ENCODE data around the gene NGEF. TPM values are rescaled to one million over a fixed set of nuclear protein-coding genes. Genes with fewer than 3 reads are reported as not detected.

The NGEF gene
- total and polyA plus RNA-seq, 9 of the 15 experiments (the other 6 are each of a cell fraction or from before 2014, with no cell fraction given): 0.07 to 0.17 (median 0.09) TPM; not detected in 6

DNA sequence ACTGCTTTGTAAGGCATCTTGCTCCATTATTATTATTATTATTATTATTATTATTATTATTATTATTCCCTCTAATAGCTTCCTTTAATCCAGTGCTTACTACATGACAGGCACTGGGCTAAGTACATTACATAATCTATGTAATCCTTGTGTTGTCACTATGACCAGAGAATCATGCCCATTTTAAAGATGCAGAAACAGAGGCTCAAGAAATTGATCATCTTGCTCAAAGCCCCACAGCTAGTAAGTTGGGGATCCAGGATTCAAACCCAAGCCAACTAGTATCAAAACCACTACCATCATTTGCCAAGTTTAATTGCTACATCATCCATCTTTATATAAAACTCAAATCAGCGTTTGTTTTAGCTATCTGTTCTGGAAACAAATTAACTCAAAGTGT is 594 bp upstream of the NGEF start:
- BruUV-seq (replicated peaks): no TSS peak
- Histone ChIP-seq H3K4me3 (no peak overlapping the region), H2AFZ (ENCODE audit: low read depth, low read length) (no peak overlapping the region), H3K79me2 (ENCODE audit: control insufficient read depth, insufficient read depth, low read length) (no peaks in the 10 kb centered on the region), H3K36me3 (ENCODE audit: control insufficient read depth, insufficient read depth, low read length) (no peaks in the 10 kb centered on the region), H3K4me1 (replicated peaks in 1 of 2; ENCODE audit: control insufficient read depth in 2 of 2, insufficient read depth in 2 of 2, low read length in 2 of 2) (no peaks in the 10 kb centered on the region), H3K4me2 (ENCODE audit: insufficient read depth, low read length) (no peak overlapping the region), H3K27ac (ENCODE audit: extremely low read depth, low read depth, low read length) (no peak overlapping the region), H3K9me1 (ENCODE audit: control insufficient read depth, insufficient read depth, low read length) (no peaks in the 10 kb centered on the region), H3K27me3 (ENCODE audit: control insufficient read depth in 2 of 2, insufficient read depth in 2 of 2, low read length in 2 of 2) (peaks cover 0 to 11% of the 10 kb centered on the region in 2 experiments; a peak in 2 of 5 replicates), H3K9ac (ENCODE audit: insufficient read depth in 1 of 2, low read depth in 2 of 2, low read length in 2 of 2) (no peak overlapping the region), H4K20me1 (replicated peaks; ENCODE audit: control insufficient read depth, insufficient read depth, low read length) (no peaks in the 10 kb centered on the region), H3K9me3 (replicated peaks; ENCODE audit: control insufficient read depth, insufficient read depth, low read depth, low read length) (no peaks in the 10 kb centered on the region)
- ChIA-PET POLR2A (no interaction called here), CTCF (ENCODE audit: low intra/inter-chr PET ratio) (no interaction called here)
- in situ Hi-C loops (cut with MboI) (no loop called here), intact Hi-C loops (cut with micrococcal nuclease) (no loop called here)
- DNase-seq (ENCODE audit: extremely low read depth in 1 of 4, low spot score in 3 of 4): no peak
- no peak for TF ChIP-seq ZKSCAN1 (IDR thresholded peaks at IDR 0.05; ENCODE audit: low read depth, low read length)
- no peak for TF ChIP-seq U2AF2 (optimal IDR thresholded peaks at IDR 0.05; ENCODE audit: low read depth, low read length)
- TF ChIP-seq, protein P1, sequence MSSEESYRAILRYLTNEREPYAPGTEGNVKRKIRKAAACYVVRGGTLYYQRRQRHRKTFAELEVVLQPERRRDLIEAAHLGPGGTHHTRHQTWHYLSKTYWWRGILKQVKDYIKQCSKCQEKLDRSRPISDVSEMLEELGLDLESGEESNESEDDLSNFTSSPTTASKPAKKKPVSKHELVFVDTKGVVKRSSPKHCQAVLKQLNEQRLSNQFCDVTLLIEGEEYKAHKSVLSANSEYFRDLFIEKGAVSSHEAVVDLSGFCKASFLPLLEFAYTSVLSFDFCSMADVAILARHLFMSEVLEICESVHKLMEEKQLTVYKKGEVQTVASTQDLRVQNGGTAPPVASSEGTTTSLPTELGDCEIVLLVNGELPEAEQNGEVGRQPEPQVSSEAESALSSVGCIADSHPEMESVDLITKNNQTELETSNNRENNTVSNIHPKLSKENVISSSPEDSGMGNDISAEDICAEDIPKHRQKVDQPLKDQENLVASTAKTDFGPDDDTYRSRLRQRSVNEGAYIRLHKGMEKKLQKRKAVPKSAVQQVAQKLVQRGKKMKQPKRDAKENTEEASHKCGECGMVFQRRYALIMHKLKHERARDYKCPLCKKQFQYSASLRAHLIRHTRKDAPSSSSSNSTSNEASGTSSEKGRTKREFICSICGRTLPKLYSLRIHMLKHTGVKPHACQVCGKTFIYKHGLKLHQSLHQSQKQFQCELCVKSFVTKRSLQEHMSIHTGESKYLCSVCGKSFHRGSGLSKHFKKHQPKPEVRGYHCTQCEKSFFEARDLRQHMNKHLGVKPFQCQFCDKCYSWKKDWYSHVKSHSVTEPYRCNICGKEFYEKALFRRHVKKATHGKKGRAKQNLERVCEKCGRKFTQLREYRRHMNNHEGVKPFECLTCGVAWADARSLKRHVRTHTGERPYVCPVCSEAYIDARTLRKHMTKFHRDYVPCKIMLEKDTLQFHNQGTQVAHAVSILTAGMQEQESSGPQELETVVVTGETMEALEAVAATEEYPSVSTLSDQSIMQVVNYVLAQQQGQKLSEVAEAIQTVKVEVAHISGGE (CRISPR knock-in tag; IDR thresholded peaks at IDR 0.05): no peak
- TF ChIP-seq ADNP (tag; IDR thresholded peaks at IDR 0.05): 0 out of 2 replicates have a peak, but pooled peaks have one; percentile 27
- TF ChIP-seq RBM25 (IDR thresholded peaks at IDR 0.05; ENCODE audit: low read depth, low read length, severe bottlenecking): peak; percentile 68
- no peak for TF ChIP-seq ZEB2 (IDR thresholded peaks at IDR 0.05)
- FAIRE-seq: no peak
- no peak for ATAC-seq
- WGBS (ENCODE audit: insufficient coverage, low coverage, missing lambda C conversion rate): 0% methylated on average over 1 of the region's 1 CpG

All from K562 (cell line).